ENCODE measurements around the gene KCNJ6.
"Not testable (repeated sequence)": the region's sequence is repeated elsewhere in the genome, so short reads cannot be mapped to it uniquely, and the experiment has no call there.

Gene KCNJ6

DNA sequence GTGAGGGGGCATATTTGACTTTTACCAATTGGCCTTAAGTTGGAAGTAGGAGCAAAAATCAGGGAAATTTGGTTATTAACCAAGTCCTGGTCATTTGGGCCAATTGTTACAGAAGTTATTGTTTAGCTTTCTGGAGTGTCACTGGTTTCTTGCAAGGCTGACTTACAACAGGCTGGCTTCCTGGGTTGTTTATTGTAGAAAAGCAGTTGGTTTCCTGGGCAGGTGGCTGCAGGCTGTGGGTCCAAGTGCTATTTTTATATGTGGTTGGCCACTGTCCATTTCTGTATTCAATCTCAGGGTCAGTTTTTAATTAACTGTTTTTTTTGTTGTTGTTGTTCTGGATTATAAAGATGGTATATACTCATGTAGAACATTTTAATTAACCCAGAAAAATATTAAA, 174.1 kb downstream of the KCNJ6 start:
- no peak for DNase-seq

DNA sequence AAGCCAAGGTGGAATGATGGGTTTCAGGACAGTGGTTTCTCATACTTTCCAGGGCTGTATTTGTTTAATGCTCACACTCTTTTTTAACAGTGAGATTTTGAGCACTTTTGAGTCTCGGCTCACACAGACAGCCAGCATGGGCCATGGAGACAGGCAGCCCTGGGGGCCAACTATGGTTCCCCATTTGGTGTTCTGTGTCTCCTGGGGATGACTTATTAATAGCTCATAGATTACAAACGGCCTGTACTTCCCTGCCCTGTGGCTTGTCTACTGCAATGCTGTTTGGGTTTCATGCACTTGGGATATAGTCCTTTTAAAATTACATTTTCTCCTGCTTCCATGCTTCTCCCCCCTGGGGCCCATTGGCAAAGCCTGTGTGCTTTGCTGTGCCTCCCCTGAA, 178.3 kb downstream of the KCNJ6 start:
- no peak for DNase-seq

DNA sequence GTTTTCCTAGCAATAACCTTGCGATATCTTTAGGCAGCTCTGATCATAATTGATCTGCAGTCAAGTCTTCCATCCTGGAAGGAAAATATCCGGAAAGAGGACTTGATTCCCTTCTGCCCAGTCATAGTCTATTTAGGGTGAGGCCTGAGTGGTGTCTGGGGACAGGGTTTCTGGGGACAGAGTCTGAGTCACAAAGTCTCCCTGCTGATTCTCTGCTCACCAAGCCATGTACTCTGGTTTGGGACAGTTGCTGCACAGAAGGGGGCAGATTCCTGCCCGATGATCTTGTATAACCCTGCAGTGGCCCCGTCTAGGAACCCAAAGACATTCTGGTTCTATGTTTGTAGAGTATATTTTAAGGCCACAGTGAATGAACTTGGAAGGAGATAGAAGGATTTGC, 178.8 kb downstream of the KCNJ6 start:
- DNase-seq: no peak

DNA sequence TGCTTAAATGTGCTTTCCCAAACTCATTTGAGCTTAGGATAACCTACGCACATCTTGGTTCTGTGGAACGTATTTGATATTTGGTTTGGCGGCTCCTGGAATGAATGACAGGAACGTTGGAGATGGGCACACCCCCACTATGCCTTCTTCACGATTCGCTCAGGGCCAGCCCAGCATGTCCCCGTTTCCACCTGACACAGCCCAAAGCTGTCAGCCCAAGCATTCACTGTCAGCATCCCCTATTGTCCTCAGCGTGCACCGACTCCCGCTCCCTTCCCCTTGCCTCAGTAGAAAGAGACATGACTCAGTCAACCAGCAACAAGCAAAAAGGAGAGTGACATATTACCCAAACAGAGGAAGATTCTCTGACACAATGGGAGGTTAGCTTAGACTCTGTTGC, 181.4 kb downstream of the KCNJ6 start:
- DNase-seq: no peak

DNA sequence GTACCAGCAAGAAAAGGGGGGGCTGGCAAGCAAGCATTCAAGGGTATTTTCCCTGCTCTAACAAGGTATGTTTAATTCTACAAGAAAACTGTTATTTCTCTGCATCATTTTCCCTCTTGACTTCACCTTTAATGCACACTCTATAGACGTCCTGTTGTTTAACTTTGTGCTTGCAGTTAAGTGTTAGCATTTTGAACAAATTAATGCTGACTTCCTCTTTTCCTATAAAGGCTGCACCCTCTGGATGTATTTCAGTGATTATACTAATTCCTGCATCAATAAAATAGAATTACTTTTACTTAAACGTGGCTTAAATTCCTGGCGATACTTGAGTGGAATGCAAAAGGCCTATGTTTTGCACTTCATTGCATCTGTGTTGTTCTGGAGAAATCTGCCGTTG, 183.3 kb downstream of the KCNJ6 start:
- DNase-seq: no peak

DNA sequence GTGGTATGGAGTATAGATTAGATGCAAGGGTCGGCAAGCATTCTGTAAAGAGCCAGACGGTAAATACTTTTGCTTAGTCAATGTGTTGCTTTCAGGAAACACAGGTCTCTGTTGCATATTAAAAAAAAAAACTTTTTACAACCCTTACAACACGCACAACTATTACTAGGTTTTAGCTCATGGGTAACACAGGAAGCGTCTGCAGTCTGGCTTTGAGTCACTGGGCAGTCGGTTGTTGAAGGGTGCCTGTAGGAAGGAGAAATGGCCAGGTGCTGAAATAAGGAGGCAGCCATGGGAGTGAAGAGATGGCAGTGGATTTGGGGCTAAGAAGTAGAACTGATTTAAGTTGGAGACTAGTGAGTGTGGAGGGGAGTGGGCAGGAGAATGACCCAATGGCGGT, 192.1 kb downstream of the KCNJ6 start:
- DNase-seq: no peak

DNA sequence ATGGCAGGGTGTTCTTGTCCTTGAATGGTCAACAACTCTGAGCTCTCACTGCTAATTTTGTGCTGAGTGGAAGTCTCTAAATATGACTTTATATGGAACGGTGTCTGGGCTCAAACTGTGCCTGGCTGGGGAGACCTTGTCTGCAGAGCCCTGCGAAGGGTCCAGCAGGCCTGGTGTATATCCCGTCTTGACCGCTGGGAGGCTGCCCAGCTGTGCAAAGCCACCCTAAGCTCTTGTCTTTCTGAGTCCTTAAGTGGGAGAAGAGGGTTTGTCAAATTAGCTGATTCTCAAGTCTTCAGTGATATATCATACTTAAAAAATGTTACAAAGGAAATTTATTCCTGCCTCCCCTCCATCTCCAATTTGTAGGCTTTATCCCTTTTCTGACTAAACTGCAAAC, 198.7 kb downstream of the KCNJ6 start:
- no peak for DNase-seq

DNA sequence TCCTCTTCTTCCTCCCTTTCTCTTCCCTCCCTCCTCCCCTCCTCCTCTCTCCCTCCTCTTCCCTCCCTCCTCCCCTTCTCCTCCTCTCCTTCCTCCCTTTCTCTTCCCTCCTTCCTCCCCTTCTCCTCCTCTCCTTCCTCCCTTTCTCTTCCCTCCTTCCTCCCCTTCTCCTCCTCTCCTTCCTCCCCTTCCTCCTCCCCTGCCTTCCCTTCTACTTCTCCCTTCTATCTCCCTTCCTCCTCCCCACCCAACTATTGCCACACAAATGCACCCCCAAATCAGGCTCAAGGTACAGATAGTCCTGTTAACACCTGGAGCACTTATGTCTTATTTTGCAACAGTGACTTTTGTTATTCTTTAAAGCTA, 203.7 kb downstream of the KCNJ6 start:
- DNase-seq: not testable (repeated sequence)

DNA sequence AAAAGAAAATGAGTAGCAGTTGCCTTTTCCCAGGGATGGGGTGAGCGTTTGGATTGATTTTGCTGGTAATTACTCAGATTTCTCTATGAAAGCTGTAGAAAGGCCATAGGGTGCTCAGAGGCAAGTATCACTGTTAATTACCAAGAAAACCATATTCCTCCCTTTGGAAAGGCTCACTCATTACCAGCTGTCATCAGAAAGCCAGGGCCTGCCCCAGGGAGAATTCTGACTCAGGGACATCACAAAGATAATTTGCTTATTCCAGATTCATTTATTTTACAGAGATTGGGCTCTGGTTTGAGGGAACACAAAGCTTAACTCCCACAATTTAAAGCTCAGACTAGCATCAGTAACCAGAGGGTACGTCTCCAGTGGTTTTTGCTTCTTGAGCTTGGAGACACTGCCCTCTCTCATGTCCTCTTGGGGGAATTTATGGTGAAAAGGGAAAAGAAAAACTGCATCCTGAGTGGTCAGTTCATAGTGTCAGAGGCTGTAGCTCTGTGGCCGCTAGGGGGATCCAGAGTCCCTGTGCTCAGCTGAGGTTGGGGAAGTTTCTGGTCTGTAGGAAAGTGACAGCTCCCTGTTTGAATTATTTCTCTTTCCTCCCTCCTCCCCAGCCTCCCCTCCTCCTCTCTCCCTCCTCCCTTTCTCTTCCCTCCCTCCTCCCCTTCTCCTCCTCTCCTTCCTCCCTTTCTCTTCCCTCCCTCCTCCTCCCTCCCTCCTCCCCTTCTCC, 204.3 kb downstream of the KCNJ6 start:
- peak in 26 of 56 donors; percentile 3 to 66 (median 26) for DNase-seq

DNA sequence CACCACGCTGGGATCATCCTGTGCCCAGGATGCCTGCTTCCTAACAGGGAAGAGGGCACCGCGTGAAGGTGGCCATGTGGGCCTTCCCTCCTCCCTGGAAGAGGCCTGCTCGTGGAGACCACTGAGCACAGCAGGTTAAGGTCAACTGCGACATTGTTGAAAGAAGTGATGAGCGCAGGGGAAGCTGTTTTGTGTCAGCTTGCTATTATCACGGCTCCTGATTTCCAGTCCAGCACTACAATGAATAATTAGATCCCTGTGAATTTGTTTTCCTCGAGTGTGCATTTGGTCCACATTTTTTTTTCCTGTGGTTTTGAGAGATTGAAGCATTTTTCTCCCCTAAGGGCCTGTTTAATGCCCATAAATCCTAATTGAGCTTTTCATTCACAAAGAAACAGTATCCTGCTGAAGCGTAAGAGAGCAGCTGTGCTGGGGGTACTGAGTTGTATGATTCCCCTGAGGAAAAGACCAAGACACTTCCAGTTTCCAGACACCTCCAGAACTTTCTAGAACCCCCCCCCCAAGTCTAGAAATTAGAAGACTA, 204.9 kb downstream of the KCNJ6 start:
- DNase-seq: no peak

DNA sequence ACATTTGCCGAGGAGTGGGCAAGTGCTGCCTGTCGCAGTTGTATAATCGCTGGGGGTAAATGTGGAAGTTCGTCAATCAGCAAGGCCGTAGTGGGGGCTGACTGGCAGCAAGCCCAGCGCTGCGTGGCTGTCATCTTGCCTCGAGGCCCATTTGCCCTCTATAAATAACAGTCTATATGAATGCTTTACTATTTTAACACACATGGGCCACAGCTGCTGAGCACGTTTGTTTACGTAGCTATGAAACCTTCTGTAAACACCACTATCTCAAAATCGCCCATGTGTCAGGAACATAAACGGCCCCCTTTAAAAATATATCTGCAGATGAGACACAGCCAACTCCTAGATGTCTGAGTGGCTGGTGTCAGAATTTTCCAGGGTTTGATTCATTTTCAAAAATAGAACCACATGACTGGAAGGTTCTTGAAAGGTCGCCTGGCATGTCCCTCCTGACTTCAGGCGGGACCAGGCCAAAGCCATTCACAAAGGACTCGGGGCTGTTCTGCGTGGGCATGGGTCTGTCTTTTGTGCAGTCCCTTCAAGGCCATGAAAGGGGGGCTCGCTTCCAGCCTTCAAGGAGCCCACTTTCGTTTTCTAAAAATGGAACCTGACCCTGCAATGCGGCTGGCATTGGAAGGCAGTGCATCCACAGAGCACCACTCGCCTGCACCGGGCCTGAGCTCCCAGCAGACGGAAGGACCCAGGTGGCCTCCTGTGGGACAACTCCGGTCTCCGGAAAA, 205.5 kb downstream of the KCNJ6 start:
- DNase-seq: peak in 2 of 56 donors; percentile 3 to 5

DNA sequence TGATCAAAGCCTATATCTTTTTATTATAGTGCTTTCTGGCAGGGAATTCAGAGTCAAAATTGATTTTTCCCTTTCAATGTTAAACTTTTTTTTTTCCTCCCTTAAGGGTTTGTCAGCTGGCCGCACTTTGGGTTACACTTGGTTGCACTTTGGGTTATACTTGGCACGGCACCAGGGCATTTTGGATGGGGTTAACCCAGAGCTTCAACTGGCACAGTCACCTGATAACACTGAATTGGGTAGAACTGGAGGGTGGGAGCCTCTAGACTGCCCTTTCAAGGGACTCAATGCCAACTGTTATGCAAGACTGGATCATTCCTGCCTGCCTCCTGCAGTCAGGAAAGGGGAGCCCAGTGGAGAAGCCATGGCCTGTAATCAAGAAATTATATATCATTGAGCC, 211.5 kb downstream of the KCNJ6 start:
- DNase-seq: no peak

DNA sequence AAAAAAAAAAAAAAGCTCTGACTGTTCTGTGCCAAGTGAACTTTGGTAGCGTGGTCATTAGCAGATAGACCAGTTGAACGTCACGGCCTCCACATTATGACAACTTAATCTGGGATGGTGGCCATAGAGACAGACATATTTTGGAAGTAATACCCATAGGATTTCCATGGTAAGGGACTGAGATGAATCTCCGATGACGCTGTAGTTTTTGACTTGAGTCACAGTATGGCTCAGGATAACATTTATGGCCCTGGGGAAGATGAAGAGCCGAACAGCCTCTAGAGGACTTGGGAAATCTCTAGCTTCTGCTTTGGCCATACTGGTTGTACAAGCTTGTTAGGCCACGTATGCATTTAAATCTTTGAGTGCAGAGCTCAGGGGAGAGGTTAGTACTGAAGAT, 214.0 kb downstream of the KCNJ6 start:
- no peak for DNase-seq

DNA sequence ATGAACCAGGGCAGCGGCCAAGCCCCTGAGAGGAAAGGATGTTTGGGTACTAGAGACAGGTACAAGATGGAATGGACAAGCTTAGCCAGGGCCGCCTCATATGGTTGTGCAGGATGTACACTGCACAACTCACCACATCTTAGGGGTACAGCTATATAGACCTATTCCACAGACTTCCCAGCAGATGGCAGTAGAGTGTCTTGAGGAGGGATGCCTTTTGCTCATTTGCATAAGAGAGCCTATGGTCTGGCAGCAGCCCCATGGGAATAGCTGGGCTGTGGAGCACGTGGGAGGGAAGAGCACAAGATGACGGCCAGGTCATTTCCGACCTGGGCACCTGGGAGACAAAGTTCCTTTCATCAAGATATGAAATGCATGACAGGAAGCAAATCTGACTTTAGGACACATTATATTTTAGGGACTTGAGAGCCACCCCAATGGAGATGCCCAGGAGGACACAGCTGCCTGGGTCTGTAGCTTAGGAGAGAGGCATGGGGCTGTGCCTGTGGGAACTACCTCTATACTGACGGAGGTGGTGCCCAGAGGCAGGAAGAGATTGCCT, 215.5 kb downstream of the KCNJ6 start:
- peak in 5 of 56 donors; percentile 5 to 12 (median 8) for DNase-seq

DNA sequence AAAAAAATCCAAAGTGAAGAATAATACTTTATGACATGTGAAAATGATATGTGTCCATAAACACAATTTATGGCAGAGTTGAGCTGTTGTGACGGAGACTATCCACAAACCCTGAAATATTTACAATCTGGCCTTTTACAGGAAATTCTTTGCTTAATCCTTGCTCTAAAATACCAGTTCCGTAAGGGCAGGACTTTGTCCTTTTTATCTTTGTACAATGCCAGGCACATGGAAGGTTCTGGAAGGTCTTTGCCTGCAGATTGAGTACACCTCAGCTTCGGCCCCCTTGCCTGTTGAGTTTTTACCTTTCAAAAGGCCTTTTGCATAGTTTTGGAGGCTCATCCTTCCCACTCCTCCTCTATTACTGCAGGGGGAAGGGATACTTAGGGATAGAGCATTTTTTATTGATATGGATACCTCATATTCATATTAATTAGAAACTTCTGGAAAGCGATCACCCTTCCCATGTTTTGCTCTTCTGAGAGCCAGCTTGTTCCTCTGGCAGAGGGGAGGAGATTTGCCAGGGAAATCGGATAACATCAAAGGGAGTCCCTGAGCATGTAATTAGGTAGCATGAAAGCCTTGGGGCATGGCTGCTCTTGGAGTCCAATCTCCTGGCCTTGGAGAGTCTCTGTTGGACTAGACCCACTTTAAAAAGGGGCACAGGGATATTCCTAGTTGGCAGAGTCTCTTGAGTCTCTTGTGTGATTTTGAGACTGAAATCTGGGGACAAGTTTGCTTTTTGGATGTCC, 217.1 kb downstream of the KCNJ6 start:
- no peak for DNase-seq

DNA sequence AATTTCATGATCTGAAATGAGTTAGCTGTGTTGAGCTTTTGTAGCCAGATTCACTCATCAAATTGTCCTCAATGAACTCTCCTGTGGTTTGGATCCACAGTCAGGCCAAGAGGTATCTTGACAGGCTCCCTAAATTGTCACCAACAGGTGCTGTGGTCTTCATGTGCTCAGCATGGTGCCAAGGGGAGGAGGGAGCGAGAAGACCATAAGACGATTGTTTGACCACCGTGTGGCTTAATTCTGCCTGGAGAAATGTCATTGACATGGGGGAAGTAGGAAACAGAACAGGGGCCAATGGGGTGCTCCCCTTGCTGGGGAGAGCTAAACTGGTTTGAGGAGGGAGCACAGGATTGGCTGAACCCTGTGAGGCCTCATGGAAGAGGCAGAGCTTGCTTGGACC, 219.3 kb downstream of the KCNJ6 start:
- DNase-seq: no peak

DNA sequence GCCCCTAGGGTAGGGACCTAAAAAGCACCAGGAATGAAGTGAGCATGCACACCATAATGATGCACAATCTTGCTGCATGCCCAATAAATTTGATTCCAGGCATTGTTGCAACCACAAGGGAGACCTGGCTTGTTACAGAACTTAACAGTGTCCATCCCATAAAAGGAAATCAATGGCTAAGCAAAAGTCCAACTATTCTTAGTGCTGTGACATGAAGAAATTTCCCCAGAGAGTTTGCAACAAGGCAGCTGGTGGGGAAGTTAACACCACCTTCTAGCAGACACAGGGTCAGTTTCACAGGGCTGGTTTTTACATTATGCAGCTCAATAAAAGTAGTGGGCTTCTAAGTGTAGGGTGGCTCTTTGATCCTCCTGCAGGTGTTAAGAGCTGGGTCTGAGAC, 221.1 kb downstream of the KCNJ6 start:
- no peak for DNase-seq

DNA sequence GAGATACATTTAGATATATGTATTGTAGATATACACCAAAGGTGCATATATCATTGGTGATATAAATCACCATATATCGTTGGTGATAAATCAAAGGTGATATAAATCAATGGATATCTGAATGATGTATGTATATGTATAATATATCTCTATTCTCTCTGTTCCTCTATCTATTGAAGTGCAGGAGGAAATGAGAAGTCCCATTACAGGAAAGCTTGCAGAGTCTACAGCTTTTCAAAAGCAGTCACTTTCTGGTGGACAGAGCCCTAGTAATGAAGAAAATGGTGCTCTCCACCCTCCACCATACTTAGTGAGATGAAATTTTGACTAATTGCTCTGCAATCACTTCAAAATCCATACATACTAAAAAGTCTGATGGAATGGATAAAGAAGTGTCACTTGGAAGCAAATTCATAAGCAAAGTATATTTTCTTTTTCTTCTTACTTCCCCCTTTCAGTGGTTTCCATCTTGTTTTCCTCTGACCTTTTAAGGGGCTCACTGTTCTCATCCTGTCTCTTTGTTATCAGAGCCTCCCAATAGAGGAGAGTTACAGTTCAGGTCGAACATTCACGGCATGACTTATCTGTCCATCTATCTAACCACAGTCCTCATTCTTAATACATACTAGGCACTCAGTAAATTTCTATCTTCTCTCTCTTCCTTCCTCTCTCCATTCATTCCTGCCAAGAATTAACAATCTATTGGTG, 227.2 kb downstream of the KCNJ6 start:
- DNase-seq: no peak

DNA sequence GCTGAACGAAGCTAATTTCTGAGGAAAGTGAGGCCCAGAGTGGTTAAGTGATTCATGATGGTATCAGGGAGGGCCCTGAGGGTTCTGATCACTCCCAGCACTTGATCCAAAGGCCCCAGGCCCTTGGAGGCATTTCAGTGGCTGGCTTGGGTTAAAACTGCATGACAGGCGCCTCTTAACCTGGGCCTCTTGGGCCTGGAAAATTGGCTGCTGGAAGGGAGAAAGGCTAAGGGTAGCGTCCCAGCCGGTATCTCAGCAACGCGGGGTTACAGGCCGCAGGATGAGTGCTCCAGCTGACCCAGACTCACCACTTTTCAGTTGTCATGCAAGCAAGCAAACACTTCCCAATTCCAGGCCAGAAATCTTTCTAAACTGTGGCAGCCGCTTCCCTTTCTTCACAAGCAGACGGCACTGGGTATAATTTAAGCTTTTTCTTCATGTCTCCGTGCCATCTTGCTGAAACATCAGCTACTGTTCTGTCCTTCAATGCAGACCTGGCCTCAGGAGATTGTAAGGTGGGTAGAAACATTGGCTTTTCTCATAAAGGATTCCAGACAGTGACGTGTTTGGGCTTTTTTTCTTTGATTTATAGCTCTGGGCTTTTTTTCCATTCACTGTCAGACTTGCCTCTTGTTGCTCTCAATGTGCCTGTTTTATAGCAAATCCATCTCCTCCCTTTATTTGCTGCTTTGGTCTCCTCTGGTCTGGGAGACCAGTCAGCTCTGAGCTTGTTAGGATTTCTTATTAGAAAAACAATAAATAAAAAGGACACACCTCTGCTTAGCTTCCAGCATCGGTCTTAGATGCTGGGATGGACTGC, 229.1 kb downstream of the KCNJ6 start:
- no peak for DNase-seq

DNA sequence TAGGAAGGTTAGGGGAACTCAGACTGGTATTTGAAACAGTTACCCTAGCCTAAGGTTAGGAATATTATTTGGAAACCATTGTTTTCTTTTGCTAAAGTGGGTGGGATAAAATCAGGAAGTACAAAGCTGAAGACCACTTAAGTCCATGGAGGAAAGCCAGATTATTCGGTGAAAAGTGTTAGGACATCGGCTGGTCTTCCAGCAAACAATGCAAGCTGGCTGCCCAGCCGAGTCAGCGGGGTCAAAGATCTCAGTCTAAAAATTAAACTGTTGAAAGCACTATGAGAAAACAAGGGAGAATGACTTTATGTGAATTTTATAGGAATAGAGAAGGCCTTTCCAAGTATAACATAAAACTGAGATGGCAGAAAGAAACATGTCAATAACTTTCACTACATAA, 231.7 kb downstream of the KCNJ6 start:
- DNase-seq: no peak
